GM18499 (cell line): Measurements from ENCODE around the gene SUSD5.

ENCODE experiments used
- ATAC-seq: cut with Tn5 transposase; IDR thresholded peaks from one replicate; pipeline ENCODE4 v1.9.1; 2021; ENCODE audit warnings: moderate number of reproducible peaks; ENCODE audit not compliant: insufficient read depth, unreplicated experiment

SUSD5 gene

DNA sequence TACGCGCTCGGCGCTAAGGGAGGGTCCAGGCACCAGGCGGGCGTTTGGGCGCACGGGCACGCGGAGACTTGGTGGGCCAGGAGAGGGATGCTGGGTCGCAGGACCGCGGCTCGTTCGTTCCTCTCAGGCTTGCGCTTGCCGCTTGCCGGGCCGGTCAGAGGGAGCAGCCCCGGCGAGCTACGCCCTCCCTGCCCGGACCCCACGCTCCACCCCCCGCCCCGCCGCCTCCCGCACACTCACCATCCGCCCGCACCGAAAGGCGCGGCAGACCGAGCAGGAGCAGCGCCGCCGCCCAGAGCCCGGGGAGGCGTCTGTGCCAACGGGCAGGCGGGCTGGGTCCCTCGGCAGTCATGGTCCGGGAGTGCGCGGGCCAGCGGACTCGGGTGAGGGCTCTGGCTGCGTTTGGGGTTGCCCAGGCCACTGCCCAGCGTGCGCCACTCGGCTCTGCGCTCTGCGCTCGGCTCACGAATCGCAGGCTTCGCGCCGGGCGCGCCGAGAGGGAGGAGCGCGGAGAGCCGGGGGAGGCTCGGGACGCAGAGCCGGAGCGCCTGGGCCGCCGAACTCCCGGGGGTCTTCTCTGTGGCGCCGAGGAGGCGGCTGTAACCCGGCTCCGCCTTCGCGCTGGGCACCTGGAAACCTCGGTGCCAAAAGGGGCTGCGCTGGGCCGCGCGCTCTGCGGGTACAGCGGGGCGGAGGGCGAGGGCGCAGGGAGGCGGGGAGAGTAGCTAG is at the start of gene SUSD5:
SUSD5 (minus strand) TSS at position 365 of the 729 bp plus-strand sequence; CDS start at position 352, 13 bp downstream.
- ATAC-seq = no peak

DNA sequence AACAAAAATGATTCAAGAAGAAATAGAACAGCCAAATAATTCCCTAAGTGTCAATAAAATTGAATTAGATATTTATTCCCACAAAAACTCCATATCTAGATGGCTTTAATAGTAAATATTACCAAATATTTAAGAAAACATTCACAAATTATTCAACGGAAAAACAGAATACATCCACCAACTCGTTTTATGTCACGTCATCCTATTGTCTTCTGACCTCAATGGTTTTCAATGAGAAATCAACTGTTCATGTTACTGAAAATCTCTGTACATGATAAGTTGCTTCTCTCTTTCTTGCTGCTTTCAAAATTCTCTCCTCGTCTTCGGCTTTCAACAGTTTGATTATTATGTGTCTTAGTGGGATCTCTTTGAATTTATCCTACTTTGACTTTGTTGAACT is 41.5 kb upstream of the SUSD5 start:
- no peak for ATAC-seq

DNA sequence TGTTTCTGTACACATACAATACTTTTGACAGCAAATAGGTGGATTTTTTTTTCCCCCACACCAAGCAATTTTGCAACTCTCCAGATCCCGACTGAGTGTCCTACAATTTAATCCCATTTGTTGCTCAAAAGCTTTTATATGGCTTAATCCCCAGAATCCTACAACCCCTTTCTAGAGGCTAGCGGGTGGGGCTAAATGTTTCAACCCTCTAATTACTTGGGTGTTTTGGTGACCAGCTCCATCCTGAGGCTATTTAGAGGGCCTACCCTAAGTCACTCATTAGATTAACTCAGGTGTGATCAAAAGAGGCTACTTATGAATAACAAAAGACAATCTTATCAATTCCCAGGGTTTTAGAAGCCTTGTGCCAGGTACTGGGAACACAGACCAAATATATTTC is 37.6 kb upstream of the SUSD5 start:
- no peak for ATAC-seq

DNA sequence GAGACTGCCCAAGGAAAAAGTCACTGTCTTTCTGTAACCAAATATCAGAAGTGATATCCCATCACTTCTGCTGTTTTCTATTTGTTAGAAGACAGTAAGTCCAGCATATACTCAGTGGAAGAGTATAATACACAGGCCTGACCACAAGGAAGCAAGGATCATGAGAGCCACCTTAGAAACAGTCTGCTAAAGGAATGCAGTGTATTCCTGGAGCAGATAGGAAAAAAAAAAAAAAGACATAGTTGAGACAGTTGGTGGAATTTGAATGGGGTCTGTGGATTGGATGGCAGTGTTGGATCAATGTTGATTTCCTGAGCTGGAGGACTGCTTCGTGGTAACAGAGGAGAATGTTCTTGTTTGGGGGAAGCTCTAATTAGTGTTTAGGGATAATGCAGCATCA is 32.1 kb upstream of the SUSD5 start:
- ATAC-seq = no peak

DNA sequence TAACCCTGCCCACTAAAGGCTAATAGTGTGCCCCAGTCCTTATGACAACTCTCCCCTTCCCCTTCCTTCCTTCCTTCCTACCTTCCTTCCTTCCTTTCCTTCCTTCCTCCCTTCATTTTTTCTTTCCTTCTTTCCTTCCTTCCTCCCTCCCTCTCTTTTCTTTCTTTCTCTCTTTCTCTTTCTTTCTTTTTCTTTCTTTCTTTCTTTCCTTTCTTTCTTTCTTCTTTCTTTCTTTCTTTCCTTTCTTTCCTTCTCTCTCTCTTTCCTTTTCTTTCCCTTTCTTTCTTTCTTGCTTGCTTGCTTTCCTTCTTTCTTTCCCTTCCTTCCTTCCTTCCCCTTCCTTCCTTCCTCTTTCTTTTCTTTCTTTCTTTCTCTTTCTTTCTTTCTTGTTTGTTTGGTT is 28.2 kb upstream of the SUSD5 start:
- no peak for ATAC-seq

DNA sequence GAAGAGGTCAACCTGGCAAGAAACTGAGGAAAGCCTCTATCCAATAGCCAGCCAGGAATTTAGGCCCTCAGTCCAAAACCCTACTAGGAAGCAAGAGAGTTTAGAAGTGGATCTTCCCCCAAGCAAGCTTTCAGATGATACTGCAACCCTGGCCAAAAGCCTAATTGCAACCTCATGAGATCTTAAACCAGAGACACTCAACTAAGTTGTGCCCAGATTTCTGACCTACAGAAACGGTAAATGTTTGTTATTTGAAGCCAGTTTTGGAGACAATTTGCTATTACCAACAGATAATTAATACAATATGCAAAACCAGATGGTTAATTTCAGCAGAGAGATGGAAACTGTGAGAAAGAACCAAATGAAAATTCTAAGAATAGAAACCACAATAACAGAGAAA is 21.7 kb upstream of the SUSD5 start:
- no peak for ATAC-seq

DNA sequence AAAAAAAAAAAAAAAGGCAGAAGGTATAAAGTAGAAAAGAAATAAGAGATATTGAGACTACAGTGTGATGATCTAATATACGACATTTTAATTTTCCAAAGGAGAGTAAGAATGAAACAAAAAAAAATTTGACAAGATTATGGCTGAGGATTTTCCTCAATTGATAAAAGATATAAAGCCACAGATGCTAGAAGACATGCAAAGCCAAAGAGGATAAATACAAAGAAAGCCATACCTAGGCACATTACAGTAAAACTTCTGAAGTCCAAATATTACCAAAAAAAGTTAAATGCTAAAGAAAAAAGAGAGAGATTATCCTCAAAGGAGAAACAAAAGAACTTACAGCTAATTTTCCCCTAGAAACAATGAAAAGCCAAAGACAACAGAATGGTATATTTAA is 20.3 kb upstream of the SUSD5 start:
- no peak for ATAC-seq

DNA sequence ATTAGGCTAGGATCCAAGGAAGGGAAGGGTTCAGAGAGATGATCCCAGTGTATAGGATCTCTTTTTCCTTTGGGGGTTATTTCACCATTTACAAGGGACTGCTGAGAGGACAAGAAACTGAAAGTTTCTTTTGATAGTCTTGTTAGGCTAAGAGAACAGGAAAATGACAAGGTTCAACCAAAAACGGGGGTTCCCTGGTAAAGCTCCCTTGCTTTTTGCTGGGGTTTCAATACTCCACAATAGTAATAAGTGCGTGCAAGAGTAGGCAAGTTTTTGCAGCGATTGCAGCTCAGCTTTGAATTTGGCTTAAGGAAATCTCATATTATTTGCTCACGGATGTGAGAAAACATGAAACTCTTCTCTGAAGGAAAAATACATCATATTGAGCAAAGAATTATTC is 18.8 kb upstream of the SUSD5 start:
- no peak for ATAC-seq

DNA sequence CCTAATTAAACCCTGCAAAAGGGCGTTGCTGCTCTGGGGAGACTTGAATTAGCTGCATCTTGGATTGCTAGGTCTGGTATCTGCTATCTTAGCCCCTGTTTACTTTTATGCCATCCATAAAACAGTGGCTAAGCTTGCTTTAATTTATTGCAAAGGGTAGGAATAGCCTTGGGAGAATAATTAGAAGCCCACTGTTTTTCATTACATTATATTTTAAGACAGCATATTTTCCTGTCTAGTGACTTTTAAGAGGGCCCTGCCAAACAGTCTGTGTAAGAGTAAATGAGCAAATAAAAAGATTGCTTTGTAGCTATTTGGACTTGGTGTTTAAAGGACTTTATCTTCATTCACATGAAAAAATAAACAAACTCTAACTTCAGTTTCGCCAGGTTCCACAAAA is 17.4 kb upstream of the SUSD5 start:
- ATAC-seq = no peak

DNA sequence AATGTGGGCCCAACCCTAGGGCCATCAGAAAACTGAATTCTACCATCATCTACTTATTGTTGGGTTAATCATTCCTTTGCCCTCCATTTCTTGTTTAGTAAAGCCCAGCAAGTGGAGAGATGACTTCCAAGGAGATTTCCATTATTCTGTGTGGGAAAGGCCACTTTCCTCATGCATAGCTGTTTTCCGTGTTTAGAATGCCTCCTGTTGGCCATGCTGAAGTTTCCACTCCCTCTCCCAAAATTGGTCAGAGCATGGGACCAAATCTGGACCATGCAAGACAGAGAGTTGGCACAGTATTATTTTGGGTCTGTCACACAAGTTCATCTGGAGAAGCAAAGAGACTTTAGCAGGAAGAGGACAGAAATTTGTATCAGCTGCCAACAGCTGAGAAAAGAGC is 15.3 kb upstream of the SUSD5 start:
- no peak for ATAC-seq

DNA sequence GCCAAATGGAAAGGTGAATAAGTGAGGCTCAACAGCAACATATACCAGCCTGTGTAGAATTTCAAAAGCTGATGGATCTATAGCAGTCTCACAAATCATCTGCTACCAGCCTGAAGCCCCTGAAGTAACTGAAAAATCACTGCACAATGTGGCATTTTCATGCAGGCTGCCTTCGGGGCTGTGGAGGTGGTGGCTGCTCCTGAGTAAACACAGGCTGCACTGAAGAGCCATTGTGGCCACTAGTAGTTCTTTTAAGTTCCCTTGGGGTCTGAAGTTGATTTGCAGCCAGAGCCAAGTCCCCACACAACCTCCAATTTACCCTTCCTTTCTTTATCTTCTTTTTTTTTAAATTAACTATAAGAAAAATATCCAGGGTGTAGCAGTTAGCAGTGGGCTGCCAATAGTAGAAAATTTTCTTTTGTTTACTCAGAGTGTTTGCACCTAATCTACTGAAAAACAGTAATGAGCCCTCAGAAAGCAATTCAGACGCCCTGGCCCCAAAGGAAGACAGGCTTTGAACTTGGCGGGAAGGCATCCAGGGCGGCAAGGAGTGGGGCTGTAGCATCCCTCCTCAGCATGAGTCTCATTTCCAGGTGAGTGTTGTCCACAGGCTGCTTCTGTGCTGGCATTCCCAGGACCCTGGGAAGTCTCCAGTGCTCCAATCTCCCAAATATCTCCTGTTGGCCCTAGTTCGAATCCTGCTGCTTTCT is 13.3 kb upstream of the SUSD5 start:
- ATAC-seq = no peak

DNA sequence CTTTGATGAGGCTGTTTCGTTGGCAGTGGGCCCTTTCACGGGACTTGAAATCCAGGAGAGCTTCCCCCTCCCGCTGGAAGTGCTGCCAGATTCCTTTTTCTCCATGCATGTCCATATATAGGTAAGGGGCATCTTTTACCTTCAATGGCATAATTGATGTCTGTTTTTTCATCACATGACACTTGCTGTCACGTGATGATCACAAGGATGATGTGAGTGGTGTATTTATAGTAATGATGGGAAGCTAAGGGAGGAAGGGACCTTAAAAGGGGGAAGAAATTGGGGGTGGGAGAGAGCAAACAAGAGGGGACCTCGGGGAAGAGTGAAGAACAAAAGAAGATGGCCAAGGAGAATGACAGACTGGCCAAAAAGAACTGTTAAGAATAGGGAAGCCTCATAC is 11.3 kb upstream of the SUSD5 start:
- no peak for ATAC-seq

DNA sequence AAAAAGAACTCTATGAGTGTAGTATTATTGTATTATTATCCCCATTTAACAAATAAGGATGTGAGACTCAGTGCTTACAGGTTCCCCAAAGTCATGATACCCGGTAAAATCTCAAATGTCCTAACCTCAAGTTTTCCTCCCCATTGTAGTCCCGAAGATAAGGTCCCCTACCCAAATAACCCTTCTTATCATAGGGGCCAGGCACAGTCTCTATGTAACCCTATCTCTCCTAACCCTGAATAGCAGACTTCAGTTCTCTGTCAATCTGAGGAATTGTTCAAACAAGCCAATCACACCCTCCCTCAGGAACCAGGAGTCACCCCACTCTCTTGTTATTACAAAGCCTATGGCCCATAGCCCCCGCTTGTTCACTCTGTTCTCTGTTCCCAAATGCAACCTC is 10.5 kb upstream of the SUSD5 start:
- no peak for ATAC-seq

DNA sequence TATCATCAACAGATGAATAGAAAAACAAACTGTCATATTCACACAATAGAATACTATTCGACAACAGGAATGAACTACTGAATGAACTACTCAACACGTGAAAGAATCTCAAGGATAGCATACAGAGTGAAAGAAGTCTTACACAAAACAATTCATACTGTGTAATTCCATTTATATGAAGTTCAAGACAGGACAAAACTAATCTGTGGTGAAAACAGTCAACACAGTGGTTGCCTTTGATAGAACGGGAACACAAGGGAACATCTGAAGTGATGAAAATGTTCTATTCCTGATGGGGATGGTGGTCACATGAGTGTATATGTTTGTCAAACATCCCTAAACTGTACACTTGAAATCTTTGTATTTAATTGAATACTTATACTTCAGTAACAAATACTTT is 2.6 kb upstream of the SUSD5 start:
- ATAC-seq = no peak

DNA sequence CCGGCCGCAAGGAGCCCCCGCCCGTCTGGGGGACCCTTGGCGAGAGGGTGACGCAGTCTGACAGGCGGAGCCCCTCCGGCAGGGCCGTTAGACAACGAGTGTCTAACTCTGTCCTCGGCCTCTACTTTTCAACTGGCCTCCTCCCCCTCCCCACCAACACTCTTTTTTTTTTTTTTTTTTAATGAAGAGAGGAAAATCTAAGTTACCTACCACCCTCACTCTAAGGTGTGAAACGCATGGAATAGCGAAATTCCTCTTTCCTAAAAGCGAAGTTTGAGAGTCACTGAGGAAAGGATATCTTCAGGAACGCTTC is 521 bp upstream of the SUSD5 start:
- ATAC-seq = no peak

DNA sequence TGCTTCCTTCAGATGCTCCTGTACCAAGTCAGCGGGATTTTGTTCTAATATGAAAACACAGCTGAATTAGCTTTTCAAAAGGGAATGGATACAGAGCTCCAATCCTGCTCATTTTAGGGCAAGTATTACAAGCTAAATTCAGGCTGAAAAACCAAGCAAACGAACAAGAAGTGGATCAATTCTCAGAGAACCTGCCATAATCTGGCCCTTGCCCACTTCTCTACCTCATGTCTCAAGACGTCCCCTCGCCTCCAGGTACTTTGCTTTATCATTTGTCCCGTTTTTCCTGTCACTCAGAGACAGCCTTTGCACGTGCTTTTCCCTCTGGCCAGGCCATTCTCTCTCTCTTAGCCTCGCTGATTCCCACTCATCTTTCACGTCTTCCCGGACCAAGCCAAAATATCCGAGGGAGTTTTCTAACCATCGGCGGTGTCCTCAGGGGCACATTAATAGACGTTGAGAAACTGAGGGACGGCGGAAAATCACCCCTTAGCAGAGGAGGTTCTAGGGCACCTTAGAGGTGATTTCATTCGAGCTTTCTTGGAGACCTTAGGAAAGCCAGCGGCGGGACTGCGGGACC is 654 bp downstream of the SUSD5 start:
- no peak for ATAC-seq

DNA sequence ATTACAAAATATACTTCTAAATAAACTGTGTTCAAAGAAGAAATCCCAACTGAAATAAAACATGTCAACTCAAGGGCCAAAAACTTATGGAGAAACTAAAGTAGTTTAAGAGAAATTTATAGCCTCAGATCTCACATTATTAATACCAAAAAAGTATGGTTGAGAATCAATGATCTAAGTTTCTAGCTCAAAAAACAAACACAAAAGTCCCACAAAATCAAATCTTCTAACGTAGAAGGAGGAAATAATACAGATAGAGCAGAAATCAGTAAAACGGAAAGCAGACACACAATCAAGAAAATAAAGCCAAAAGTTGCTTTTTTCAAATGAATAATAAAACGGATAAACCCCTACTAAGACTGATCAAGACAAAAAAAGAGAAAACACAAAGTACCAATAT is 2.9 kb downstream of the SUSD5 start:
- no peak for ATAC-seq

DNA sequence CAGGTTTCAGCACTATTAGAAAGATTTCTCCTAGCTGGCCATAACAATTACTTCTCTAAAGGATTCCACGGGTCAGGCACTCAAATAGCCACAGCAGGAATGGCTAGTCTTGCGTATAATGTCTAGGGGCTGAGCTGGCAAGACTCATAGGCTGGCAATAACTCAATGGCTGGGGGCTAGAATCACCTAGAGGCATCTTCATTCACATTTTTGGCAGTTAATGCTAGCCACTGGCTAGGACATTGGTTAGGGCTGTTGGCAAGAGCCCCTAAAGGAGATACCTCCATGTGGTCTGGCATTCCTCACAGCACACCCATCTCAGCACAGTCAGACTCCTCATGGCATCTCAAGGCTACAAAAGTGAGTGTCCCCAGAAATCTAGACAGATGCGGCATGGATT is 6.2 kb downstream of the SUSD5 start:
- no peak for ATAC-seq

DNA sequence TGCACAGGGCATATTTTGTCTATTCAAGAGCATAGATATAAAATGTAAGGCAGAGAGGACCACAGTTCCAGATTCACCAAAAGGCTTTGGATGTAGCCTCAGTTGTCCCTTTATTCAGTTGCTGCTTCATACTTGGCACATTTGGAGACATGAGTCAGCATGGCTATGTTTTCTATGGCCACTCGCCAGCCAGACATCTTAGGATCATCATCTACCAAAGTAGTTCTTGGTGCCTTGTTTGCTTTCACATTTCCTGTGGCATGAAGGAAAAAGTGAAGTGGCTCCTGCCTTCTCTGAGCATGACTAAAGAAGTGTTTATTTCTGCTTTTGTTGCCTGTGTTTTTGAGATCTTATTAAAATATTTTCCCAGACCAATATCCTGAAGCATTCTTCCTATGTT is 7.2 kb downstream of the SUSD5 start:
- ATAC-seq = no peak

DNA sequence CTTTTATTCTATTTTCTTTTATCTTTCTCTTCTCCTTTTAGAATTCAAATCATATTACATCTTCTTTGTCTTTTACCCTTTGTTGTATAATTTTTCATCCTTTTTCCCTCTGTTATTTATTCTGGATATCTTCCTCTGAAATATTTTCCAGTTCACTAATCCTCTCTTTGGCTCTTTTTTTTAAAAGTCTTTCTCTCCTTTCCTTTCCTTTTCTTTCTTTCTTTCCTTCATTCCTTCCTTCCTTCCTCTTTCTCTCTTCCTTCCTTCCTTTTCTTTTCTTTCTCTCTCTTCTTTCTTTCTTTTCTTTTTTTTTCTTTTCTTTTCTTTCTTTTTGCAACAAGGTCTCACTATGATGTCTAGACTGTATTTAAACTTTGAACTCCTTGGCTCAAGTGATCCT is 9.3 kb downstream of the SUSD5 start:
- no peak for ATAC-seq

DNA sequence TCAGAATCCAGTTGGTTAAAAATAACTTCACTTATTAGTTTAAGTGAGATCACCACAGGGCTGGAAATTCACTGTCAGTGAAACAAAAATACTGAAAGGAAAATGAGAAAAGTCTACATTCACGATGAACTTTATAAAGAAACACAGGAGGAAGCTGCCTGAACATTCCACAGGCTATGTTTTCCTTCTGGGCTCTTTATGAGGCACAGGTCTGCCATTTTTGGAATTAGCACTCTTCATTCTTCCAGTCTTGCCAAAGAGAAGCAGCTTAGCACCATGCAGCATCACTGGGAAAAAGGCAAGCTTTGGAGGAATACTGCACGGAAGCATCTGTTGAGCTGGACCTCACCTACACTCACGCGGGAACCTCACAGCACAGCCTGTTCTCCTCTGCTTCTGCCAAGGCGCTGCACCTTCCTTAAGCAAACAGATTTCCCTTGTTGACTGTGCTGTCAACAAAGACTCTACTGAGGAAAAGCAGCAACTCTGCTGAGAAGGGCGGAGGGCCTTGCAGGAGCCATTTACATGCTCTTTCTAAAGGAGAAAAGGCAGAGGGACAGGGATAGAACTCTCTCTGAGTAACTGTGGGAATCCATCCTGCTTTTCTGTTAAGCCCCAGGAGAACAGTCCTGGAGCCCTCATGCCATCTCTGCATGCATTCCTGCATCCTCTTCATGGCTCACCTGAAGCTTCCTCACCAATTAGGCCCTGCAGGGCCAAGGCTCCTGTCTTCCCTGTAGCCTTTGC is 15.7 kb downstream of the SUSD5 start:
- no peak for ATAC-seq
